Fibroblast of pulmonary artery (primary cell): ENCODE results near the gene EMP1.

ENCODE experiments used
- DNase-seq: peaks from one replicate; pipeline ENCODE4 v3.0.0-alpha.2; 2010; ENCODE audit warnings: low read depth
- H3K4me3 ChIP-seq: replicated peaks from 2 replicates; pipeline ENCODE4 v1.5.1; 2011; ENCODE audit warnings: low read depth, mild to moderate bottlenecking, control low read depth, low read length, moderate library complexity
- TF ChIP-seq, protein P1 (sequence below): IDR thresholded peaks from 2 replicates; pipeline ENCODE4 v1.5.1; 2011; ENCODE audit warnings: mild to moderate bottlenecking, control low read depth, low read length, inconsistent platforms; ENCODE audit errors: missing control alignments

Gene EMP1

DNA sequence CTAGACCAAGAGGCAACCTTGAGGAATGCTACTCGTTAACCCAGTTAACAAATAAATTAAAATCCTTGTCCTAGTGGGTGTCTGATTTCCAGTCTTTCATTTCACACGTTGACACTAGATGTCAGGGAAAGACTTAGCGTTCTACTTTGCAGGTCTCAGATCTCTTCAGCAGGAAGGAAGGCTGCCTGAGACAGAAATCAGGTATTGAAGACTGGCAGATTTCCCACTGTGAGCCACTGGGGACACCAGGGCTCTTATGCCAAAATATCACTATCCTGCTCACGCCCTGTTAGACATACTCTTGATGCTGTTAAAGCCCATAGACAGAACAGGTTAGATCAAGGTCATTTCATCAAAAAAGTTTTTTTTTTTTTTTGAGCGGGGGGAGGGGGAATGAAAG lies 33.0 kb downstream of the EMP1 start:
- no peak overlapping the region for H3K4me3 ChIP-seq
- DNase-seq, result no peak
- TF ChIP-seq, protein P1, sequence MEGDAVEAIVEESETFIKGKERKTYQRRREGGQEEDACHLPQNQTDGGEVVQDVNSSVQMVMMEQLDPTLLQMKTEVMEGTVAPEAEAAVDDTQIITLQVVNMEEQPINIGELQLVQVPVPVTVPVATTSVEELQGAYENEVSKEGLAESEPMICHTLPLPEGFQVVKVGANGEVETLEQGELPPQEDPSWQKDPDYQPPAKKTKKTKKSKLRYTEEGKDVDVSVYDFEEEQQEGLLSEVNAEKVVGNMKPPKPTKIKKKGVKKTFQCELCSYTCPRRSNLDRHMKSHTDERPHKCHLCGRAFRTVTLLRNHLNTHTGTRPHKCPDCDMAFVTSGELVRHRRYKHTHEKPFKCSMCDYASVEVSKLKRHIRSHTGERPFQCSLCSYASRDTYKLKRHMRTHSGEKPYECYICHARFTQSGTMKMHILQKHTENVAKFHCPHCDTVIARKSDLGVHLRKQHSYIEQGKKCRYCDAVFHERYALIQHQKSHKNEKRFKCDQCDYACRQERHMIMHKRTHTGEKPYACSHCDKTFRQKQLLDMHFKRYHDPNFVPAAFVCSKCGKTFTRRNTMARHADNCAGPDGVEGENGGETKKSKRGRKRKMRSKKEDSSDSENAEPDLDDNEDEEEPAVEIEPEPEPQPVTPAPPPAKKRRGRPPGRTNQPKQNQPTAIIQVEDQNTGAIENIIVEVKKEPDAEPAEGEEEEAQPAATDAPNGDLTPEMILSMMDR, result no peak

DNA sequence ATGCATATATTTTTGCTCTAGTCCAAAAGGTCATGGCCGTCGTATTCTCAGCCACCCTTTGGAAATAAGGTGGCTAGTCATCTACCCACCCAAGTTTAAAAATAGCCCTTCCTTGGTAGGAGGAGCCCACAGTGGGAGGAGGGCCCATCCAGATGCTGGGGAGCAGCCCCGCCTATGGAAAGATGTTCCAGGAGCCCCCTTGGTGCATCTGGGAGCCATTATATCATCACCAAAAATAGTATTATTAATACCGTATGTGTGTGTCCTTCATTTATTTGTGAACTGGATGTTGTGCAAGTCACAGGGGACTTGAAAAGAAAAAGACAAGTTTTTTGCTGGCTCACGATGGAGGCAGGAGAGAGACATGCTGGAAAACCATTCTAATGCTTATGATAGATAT lies 34.0 kb downstream of the EMP1 start:
- no peak overlapping the region for H3K4me3 ChIP-seq
- no peak for DNase-seq

DNA sequence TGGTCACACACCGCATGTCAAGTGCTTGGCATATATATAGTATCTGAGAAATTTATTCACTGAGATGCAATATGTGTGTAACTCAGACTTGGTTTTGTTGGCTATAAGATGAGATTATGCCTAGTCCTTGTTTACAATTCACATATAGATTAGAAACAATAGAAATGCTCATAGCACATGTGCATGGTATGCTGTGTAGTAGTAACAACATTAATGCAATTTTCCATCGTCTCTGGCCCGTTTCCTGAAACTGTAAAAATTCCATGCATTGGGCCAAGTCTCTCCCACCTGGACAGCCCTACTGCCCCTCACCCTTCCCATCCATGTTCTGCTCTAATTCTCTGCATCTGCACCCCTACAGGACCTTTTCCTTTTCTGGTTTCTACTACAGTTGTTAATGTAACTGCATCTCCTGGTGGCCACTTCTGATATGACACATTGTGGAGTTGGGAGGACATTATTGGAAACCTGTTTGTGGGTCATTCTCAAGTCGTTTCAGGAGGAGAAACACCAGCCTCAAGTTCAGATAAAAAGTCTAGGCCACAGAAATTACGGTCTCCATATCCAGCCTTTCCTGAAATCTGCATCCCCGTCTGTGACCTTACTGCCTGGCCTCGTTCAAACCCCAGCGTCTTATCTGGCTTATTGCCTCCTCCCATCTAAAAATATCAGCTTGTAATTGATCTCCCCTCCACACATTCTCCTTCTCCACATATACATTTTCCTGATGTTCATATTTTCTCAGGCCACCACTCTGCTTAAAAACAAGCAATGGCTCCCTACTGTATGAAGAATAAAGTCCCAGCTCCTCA lies 37.5 kb downstream of the EMP1 start:
- TF ChIP-seq, protein P1, result peak; percentile 97
- no peak overlapping the region for H3K4me3 ChIP-seq
- peak; percentile 80 for DNase-seq

More for the DNA sequence above, 34.0 kb downstream of the EMP1 start:
- TF ChIP-seq, protein P1, result no peak

DNA sequence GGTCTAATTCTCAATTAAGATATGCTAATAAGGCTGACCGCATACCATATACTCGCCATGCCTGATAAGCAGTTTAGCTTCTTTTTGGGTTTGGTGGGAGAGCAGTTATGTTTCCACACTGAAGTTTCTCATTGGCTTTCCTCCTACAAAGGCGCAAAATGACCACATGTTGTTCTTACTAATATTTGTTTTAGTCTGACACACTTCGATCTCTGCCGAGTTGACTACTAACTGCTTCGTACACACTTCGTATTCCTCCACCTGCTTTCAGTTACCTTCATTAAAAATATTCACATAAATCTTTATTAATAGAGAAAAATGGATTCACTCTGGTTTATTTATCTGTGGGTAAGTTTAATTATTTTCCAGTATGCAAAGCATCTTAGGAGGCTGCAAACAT lies 41.7 kb downstream of the EMP1 start:
- no peak for DNase-seq
- TF ChIP-seq, protein P1, result no peak
- H3K4me3 ChIP-seq, result no peak overlapping the region

DNA sequence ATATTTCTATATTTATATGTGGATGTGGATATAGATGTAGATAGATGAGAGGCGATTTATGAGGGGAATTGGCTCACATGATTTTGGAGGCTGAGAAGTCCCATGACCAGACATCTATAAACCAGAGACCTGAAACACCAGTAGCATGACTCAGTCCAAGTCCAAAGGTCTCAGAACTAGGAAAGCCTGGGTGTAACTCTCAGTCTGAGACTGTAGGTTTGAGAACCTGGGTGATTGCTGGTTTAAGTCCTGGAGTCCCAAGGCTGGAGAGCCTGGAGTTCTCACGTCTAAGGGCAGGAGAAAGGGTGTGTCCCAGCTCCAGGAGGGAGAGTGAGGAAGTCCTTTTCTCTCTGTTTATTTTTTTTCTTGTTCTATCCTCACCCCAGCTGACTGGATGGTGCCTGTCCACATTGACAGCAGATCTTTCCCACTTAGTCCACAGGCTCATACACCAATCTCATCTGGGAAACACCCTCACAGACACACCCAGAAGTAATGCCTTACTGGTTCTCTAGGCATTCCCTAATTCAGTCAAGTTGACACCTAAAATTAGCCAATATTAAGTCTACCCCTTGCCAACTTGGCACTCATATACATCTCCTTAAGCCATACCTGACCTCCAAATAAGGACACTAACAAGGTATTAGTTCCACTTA lies 45.4 kb downstream of the EMP1 start:
- TF ChIP-seq, protein P1, result no peak
- DNase-seq, result no peak
- H3K4me3 ChIP-seq, result no peak overlapping the region

DNA sequence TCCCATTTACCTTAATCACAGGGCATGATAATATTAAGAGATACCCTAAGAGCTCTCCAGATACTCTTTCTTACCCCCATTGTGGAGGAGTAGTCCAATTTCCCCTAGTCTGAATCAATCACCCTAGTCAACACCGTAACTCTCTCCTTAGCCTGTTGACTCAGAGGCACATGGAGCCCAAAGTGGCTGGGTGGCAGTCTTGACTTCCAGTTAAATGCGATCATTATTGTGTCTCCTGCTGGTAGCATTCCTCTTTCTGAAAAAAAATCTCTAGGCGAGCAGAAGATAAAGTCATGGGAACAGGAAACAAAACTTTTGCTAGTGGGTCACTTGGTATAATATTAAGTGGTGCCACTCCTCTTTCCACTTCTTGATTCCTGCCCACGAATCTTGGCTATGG lies 46.4 kb downstream of the EMP1 start:
- no peak for DNase-seq
- TF ChIP-seq, protein P1, result no peak
- H3K4me3 ChIP-seq, result no peak overlapping the region
